ENCODE data around the gene PPM1N. TPM values are rescaled to one million over a fixed set of nuclear protein-coding genes. Genes with fewer than 3 reads are reported as not detected.
A peak's percentile ranks its signal among the peaks of the same experiment; 100 is the strongest.

PPM1N gene
- polyA plus RNA-seq, 1 donor (not counting 4 experiments of a cell fraction or from before 2014, with no cell fraction given) = 1.9 TPM

- H3K27me3 ChIP-seq (ENCODE audit: control insufficient read depth, extremely low read depth, insufficient read depth, low read length) = no peaks in the 10 kb centered on the region
- DNase-seq (ENCODE audit: low read depth, low spot score) (no peak), FAIRE-seq (peak; percentile 39)
- H3K79me2 ChIP-seq (ENCODE audit: control insufficient read depth, insufficient read depth, low read length) = no peaks in the 10 kb centered on the region
- H3K9me3 ChIP-seq (ENCODE audit: control insufficient read depth, low read depth, low read length) = peaks cover 1% of the 10 kb centered on the region
- no peak overlapping the region for H3K4me2 ChIP-seq (ENCODE audit: control insufficient read depth, extremely low read depth, insufficient read depth, low read depth, low read length)
- H2AFZ ChIP-seq (ENCODE audit: control insufficient read depth, low read length) = no peak overlapping the region
- H3K9ac ChIP-seq (ENCODE audit: control insufficient read depth, extremely low read depth, insufficient read depth, low read length) = no peak overlapping the region
- no peak overlapping the region for H3K4me3 ChIP-seq (ENCODE audit: control insufficient read depth in 2 of 3, extremely low read depth in 1 of 3, insufficient read depth in 2 of 3, low read depth in 1 of 3, low read length in 3 of 3)
- no peak for TF ChIP-seq CTCF (optimal IDR thresholded peaks at IDR 0.05 in 1 of 3, IDR thresholded peaks at IDR 0.05 in 1 of 3, conservative IDR thresholded peaks at IDR 0.05 in 1 of 3; ENCODE audit: extremely low read depth in 1 of 3, insufficient read depth in 2 of 3, low read length in 3 of 3)
- no peak for TF ChIP-seq EZH2 (IDR thresholded peaks at IDR 0.05; ENCODE audit: low read length)
- dilution Hi-C loops (cut with MboI; ENCODE audit: extremely low pct_ligation_motif_present, low sequenced_read_pairs) = no loop called here
- H3K4me1 ChIP-seq (ENCODE audit: control insufficient read depth, extremely low read depth, insufficient read depth, low read length) = peaks cover 29% of the 10 kb centered on the region
- no peaks in the 10 kb centered on the region for H3K9me1 ChIP-seq (ENCODE audit: control insufficient read depth, extremely low read depth, insufficient read depth, low read length)
- H4K20me1 ChIP-seq (ENCODE audit: control insufficient read depth, extremely low read depth, insufficient read depth, low read length) = peaks cover under 1% of the 10 kb centered on the region
- H3K36me3 ChIP-seq (ENCODE audit: control insufficient read depth in 2 of 2, extremely low read depth in 1 of 2, insufficient read depth in 2 of 2, low read length in 2 of 2) = peaks cover 34 to 41% of the 10 kb centered on the region in 2 experiments
- H3K27ac ChIP-seq (ENCODE audit: control insufficient read depth, insufficient read depth, low read length) = no peak overlapping the region
Observed at GRCh38 chr19:45526143-45526542, 27.9 kb downstream of the PPM1N start.

DNA sequence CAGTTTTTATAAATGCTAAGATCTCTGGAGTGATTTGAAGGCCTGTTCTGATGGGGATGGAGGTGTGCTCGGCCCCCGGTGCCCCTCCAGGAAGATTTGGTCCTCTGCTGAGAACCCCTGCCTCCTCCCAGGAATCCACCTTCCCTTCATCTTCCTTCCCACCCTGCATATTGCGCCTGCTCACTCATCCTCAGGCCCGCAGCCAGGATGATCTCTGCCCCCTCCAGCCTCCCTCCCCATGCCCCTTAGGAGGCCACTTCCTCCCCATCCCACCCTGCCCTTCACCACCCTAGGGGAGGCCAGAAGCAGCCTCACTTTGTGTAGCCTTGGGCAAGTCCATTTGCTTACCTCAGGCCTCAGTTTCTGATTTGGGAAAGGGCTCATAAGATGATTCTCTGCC, 28.7 kb downstream of the PPM1N start:
- H3K79me2 ChIP-seq (ENCODE audit: control insufficient read depth, insufficient read depth, low read length) = no peaks in the 10 kb centered on the region
- H3K4me2 ChIP-seq (ENCODE audit: control insufficient read depth, extremely low read depth, insufficient read depth, low read depth, low read length) = no peak overlapping the region
- H3K9ac ChIP-seq (ENCODE audit: control insufficient read depth, extremely low read depth, insufficient read depth, low read length) = no peak overlapping the region
- peaks cover 31 to 38% of the 10 kb centered on the region in 2 experiments for H3K36me3 ChIP-seq (ENCODE audit: control insufficient read depth in 2 of 2, extremely low read depth in 1 of 2, insufficient read depth in 2 of 2, low read length in 2 of 2)
- no peak overlapping the region for H3K4me3 ChIP-seq (ENCODE audit: control insufficient read depth in 2 of 3, extremely low read depth in 1 of 3, insufficient read depth in 2 of 3, low read depth in 1 of 3, low read length in 3 of 3)
- DNase-seq (ENCODE audit: low read depth, low spot score) (no peak), FAIRE-seq (no peak)
- no peaks in the 10 kb centered on the region for H4K20me1 ChIP-seq (ENCODE audit: control insufficient read depth, extremely low read depth, insufficient read depth, low read length)
- no peak overlapping the region for H3K27ac ChIP-seq (ENCODE audit: control insufficient read depth, insufficient read depth, low read length)
- H3K9me1 ChIP-seq (ENCODE audit: control insufficient read depth, extremely low read depth, insufficient read depth, low read length) = no peaks in the 10 kb centered on the region
- H3K9me3 ChIP-seq (ENCODE audit: control insufficient read depth, low read depth, low read length) = peaks cover 1% of the 10 kb centered on the region
- TF ChIP-seq EZH2 (IDR thresholded peaks at IDR 0.05; ENCODE audit: low read length) (no peak), CTCF (optimal IDR thresholded peaks at IDR 0.05 in 1 of 3, IDR thresholded peaks at IDR 0.05 in 1 of 3, conservative IDR thresholded peaks at IDR 0.05 in 1 of 3; ENCODE audit: extremely low read depth in 1 of 3, insufficient read depth in 2 of 3, low read length in 3 of 3) (no peak)
- dilution Hi-C loops (cut with MboI; ENCODE audit: extremely low pct_ligation_motif_present, low sequenced_read_pairs) = no loop called here
- no peaks in the 10 kb centered on the region for H3K27me3 ChIP-seq (ENCODE audit: control insufficient read depth, extremely low read depth, insufficient read depth, low read length)
- H2AFZ ChIP-seq (ENCODE audit: control insufficient read depth, low read length) = no peak overlapping the region
- H3K4me1 ChIP-seq (ENCODE audit: control insufficient read depth, extremely low read depth, insufficient read depth, low read length) = peaks cover 24% of the 10 kb centered on the region

Data from keratinocyte (primary cell).